Measurements from ENCODE around the gene DNM3. TPM values are rescaled to one million over a fixed set of nuclear protein-coding genes. Genes with fewer than 3 reads are reported as not detected.

The DNM3 gene
- total RNA-seq, 2 donors from 2014 or later: 1.7 to 2.3 TPM

DNA sequence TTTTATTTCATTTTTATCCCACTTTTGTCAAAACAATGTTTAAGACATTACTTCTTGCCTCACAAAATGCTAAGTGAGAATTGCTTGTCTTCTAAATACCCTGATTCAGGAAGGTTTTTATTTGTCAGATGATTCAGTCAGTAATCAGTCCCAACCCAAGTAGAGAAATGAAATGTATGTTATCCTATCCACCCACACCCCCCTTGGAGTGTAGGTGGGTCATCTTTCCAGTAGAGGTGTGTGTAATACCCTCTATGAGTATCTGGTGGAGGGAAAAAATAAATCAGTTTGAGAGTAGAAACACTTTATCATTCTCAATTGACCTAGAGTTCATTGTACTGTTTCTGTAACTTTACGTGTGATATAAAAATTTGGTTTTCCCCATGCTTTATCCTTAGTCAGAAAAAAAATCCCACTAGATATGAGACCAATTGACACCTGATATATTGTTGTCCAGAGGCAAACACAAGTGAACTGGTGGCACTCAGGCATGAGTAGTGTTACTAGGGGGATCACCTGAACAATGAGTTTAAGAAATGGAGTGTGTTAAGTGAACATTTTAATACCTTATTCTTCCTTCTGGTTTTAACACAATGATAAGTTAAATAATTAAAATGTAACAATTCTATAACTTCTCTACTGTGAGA, 425.4 kb downstream of the DNM3 start:
- ATAC-seq (no peak), DNase-seq (no peak)
- intact Hi-C loops (cut with DNase I, micrococcal nuclease): no loop called here

DNA sequence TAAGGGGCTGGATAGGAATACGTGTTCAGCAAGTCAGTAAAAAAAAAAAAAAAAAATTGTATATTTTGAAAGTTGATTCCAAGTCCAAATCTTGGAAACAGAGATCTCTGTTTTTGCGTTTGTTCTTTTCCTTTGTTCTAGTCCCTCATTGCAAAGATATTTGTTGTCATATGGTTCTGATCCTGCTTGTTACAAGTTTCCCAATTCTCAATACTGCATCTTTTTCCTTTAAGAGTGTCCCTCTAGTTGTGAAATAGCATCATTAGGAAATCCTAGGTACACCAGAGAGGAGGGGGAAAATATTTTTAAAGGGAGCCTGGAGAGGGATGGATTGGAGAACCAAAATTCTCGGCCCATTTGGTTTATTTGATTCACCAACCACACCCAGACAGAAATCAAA, 426.9 kb downstream of the DNM3 start:
- DNase-seq: no peak
- intact Hi-C loops (cut with DNase I, micrococcal nuclease): no loop called here
- ATAC-seq: no peak

DNA sequence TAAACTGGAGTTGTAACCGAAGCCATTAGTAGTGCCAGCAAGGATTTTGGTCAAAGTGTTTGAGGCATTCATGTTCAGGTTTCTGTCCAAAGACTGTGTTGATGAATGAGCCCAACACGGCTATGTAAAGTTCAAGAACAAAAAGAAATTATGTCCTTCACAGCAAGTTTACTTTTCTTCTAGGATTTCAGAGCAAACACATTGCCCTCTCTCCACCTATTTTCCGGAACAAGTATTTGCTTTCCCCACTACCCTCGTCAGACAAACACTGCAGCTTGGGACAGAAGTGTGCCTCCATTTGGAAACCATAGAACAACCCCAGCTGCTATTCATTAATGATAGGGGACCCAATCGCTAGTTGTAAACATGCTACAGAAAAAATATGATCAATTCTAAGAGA, 427.8 kb downstream of the DNM3 start:
- no peak for DNase-seq
- ATAC-seq: no peak
- intact Hi-C loops (cut with DNase I, micrococcal nuclease): no loop called here

DNA sequence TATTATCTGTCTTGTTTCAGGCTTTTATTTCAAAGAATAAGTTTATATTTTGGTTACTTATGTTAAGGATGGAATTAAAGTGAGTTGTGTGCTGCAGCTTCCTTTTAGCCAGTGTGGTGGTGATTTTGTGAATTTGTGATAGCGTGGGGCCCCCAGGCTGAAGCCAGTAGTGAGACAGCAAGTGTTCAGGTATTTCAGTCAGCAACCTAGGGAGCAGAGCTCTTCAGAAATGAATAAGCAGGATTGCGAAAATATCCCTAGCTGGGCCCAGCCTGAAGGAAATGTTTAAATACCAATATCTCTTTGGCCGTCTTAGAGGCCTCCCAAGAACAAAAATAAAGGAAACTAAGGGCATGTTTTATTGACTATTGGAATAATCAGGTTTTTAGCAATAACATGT, 428.3 kb downstream of the DNM3 start:
- DNase-seq (no peak), ATAC-seq (no peak)
- intact Hi-C loops (cut with DNase I, micrococcal nuclease): no loop called here

DNA sequence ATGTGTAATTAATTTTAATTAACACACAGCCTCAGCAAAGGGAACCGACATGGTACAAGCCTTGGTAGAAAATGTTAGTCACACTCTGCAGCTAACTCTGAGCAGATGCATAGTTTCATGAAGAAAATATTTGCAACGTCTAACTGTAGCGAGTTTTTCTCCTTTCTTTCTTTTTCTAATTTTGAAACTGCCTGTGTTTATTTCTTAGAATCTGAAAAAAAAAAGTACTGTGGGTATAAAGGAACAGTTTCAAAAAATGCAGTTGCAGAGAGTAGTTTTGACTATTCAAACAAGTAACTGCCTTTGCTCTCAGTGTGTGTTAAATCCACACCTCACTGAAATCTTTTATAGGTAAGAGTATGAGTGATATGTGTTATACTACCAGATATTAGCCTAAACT, 429.3 kb downstream of the DNM3 start:
- ATAC-seq: no peak
- no peak for DNase-seq
- intact Hi-C loops (cut with DNase I, micrococcal nuclease): no loop called here

DNA sequence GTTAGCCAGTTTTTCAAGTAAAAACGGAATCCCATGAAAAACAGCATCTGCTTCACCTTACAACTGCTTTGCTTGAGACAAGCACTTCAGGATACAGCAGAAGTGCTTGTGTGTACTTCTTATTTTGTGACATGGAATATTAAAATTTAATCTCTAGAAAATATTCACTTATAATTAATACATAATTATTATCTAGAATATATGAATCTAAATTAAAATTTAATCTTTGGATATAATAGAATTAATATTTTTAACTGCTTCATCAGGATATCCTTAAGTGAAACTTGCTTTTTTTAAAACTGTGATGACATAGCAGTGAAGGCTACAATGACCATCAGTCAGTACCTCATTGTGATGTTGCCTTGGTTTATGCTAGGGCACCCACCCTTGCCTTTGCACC, 430.8 kb downstream of the DNM3 start:
- intact Hi-C loops (cut with DNase I, micrococcal nuclease): no loop called here
- no peak for ATAC-seq
- DNase-seq: no peak

DNA sequence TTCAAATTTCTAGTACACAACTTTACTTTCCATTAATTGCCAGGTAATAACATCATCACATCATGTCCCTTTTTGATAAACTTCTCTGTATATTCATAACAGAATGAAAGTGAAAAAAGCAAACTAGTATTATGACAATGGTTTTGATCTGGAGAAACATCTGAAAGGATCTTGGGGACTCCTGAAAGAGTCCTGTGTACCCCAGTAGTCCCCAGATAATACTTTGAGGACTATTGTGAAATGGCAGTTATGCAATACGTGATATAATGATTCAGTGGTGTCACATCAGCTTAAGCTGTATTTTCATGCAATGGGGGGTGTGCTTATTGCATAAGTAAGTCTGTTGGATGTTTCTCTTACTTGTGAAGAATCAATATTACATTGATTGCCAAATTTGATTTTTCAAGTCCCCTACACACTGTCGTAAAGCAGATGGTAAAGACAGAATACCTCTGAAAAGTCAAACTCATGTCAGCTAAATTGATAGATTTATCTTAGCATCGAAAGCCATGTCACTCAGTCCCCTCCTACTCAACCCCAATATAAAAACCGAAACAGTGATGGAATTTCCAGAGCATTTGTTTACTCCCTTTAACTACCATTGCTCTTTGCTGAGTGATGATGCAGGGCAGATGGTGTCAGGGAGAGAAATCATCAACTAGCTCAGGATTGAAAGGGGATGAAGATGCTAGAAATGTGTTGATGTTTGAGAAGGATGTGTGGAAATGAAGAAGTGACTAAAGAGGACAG, 432.5 kb downstream of the DNM3 start:
- DNase-seq: no peak
- no peak for ATAC-seq

DNA sequence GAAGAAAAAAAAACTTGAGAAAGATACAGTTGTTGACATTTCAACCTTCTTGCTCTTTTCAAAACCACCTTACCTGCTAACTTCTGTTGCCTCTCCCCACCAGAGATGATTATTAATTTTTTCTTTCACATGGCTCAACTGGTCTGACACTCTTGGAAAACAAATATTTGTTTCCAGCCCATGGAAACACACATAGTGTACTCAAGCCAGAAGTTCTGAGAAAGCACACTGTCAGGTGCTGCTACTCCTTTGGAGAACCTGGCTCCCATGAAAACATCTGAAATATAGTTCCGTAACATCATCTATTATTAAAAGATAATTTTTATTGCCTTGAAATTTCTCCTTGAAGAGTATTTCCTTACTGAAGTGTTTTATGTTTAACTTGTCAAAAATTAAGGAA, 434.2 kb downstream of the DNM3 start:
- intact Hi-C loops (cut with DNase I, micrococcal nuclease): no loop called here
- ATAC-seq (no peak), DNase-seq (no peak)

More for the DNA sequence above, 432.5 kb downstream of the DNM3 start:
- intact Hi-C loops (cut with DNase I, micrococcal nuclease): no loop called here

DNA sequence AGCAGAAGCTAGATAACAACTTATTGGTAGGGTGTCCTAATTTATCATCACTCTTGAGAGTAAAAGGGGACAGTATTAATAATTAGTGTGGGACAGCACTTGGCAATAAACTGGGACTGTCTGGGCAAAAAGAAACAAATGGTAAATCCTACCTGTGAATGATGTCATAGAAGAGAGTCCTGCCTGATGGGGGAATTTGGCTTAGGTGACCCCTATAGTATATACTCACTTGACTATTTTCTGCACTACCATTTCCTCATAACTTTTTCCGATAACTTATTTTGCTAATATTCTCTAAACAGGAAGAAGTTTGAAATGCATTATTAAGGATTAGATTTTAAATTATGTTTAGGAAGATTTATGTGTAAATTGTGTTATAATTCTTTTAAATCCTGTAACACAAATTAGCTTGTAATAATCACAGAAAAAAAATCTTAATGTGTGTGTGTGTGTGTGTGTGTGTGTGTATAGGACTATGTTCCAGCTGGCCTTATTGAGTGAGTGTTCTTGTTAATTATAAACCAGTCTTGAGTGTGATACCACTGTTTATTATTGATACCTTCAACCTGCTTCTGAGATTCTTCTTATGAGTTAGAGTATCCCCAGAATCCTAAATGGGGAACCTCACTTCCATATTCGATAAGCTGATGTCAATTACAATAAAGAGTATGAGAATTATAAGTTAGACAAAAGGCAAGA, 435.0 kb downstream of the DNM3 start:
- intact Hi-C loops (cut with DNase I, micrococcal nuclease): no loop called here
- DNase-seq (no peak), ATAC-seq (no peak)

DNA sequence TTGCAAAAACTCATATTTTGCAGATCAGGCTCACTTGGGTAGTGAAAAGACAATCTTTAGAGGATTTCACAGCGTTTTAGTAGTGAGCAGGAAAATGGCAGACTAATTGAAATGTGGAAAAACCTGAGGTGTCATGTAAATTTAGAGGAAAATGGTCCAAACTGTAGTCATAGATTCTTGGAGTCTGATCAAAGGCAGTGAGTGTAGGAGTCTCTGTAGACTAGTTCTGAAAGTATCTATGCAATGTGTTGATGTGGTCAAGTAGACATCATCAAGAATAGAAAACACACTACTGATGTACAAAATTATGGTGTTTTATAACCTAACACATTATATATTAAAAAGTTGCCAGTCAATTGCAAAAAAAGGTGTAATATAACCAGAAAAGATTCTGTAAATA, 436.0 kb downstream of the DNM3 start:
- DNase-seq (no peak), ATAC-seq (no peak)
- intact Hi-C loops (cut with DNase I, micrococcal nuclease): no loop called here

DNA sequence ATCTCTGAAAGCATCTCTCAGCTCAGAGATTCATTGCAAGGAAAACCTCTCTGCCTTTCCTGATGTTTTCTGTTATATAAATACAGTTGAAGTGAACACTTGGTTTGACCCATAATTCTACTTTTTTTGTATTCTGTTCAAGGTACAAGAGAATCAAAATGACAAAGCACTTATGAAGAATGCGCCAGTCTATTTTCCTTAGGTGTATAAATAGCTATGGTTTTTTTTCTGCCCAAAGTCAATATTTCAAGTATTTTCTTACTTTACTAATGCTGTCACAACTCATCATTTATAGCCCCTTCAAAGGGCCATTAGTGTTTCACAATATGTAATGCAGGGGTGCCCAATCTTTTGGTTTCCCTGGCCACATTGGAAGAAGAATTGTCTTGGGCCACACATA, 436.7 kb downstream of the DNM3 start:
- DNase-seq (no peak), ATAC-seq (no peak)
- intact Hi-C loops (cut with DNase I, micrococcal nuclease): no loop called here

DNA sequence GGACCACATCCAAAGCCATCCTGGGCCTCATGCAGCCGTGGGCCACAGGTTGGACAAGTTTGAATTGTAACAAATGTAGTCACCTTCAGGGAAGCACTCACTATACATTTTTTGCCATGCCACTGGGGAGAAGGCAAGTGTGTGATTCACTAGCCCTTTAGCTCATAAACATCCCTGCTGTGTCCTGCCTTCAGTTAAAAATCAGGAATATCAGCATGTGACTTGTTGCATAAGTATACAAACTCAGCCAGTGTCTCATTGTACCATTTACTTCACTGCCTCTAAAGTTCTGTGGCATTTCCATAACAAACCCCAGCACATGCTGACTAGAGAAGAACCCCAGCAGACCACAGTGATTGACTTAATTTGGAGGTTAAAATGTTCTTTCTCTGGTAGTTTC, 437.2 kb downstream of the DNM3 start:
- ATAC-seq: no peak
- intact Hi-C loops (cut with DNase I, micrococcal nuclease): no loop called here
- no peak for DNase-seq

DNA sequence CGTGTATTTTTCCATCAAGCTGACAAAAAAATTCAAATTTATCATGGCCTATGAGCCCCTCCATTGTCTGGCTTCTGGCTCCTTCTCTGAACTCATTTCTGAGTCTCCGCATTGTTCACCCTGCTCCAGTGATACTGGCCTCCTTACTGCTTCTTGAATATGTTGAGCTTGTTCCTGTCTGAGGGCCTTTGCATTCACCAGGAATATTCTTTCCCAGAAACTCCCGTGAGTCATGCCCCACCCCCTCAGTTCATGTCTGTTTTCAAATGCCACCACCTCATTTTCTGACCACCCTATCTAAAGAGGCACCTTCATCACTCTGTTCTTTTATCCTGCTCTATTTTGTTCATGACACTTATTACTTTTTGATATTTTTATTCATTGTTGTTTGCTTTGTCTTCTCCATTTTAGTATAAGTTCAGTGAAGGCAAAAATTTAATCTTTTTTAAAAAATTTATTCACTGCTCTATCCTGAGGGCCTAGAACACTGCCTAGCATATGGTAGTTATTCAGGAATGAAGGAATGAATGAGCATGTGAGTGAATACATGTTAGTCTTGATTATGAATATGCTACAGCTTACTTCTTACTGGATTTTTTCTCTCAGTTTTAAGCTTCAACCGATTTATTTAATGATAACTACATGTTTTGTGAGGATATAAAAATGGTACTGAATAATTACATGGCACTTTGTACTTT, 438.8 kb downstream of the DNM3 start:
- ATAC-seq (no peak), DNase-seq (no peak)
- intact Hi-C loops (cut with DNase I, micrococcal nuclease): no loop called here

DNA sequence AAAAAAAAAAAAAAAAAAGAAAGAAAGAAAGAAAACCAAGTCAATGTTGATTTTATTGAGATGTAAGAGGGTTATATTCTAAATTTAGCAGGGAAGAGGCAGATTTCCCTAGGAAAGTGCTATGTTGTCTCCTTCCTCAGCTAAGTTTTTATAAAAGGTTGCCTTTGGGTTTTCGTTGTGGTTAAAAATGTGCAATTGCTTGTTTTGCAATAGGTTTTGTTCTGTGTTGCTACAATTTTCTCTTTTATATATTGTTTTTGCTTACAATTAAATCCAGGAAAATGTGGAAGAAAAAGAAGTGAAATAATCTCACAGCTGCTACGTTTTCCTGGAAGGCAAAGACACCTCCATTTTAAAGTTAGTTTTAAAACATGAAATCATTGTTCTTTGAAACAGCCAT, 442.5 kb downstream of the DNM3 start:
- intact Hi-C loops (cut with DNase I, micrococcal nuclease): no loop called here
- ATAC-seq (no peak), DNase-seq (no peak)

DNA sequence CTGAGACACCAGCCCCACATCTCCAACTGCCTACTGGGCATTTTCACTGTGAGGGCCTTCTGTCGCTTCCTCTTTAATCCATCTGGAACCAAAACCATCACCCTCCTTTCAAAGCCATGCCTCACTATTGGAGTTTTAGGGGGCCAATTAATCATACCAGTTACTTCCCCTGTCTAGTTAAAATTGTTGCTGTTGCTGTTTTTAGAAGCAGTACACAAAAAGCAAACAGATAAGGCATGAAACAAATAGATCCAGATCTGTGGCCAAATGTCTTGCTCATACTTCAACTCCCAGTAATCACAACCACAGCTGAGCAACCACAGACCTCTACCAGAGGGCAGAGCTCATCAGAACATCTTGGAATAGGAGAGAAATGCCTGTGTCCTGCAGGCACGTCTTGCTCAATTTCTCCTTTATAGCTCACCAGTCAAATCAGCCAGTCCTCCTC, 445.4 kb downstream of the DNM3 start:
- ATAC-seq (no peak), DNase-seq (no peak)
- intact Hi-C loops (cut with DNase I, micrococcal nuclease): no loop called here

DNA sequence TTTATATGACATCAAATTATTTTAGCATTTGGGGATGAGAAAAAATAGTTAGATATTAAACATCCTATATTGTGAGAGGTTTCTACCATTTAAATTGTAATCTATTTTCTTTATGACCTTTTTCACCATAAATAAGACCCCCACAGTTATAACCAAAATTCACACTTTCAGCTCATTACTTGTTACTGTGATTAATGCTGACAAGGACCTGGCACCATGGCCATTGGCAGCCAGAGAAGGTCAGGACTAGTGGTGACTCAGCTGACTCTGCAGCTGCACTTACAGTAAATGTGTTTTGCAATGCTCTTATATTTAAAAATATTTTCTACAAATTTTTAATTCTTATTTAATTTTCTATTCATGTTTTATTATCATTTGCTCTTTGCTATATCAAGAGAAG, 445.9 kb downstream of the DNM3 start:
- intact Hi-C loops (cut with DNase I, micrococcal nuclease): no loop called here
- ATAC-seq: no peak
- DNase-seq: peak in 1 of 2 donors; percentile 37

DNA sequence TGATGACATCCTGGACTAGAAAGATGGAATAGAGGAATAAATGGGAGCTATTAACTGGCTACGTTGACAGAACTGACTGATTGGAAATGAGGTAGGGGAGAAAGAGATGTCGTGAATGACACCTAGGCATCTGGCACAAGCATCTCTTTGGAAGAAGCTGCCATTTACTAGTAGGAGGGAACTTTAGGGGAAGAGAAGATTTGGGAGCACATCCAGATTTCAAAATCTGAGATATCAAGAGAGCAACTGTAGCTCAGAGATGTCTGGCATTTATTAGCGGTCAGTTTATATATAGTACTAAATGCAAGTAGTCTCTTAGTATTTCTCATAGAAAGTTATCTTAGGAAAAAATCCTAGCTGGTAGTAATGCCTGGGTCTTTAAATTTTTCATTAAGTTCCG, 447.3 kb downstream of the DNM3 start:
- intact Hi-C loops (cut with DNase I, micrococcal nuclease): no loop called here
- ATAC-seq: no peak
- no peak for DNase-seq

DNA sequence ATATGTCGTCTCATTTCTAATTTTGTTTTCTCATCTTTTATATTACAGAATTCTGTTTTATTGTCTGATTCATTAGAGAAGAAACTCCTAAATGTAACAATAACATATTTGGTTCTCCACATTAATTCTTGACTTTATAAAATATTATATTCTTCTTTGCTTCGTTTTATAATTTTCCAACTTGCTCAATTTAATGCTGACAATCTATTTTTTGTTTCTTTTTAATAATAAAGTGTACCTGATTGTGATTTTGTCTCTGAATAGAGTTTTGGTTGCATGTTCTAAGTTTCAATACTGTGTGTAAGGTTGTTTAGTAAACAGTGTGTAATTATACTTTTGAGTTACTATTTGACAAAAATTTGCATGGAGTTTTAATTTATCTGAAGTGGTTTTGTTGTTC, 448.1 kb downstream of the DNM3 start:
- intact Hi-C loops (cut with DNase I, micrococcal nuclease): no loop called here
- ATAC-seq (no peak), DNase-seq (no peak)

DNA sequence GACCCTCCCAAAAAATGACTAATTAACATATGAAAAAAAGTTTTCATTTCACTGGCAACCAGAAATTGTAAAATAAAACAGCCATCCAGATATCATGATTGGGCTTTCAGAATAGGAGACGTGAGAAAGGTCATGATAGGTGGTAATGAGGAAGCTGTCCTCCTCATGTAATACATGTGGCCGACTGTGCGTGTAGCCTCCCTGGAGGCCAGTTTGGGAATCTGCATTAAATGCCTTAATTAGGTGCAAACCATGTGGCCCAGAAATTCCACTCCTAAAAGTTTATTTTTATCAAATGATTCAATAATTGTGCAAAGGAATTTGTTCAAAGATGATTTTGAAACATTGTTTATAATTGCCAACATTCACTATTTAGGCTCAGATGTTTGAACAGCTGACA, 451.5 kb downstream of the DNM3 start:
- no peak for ATAC-seq
- DNase-seq: no peak
- intact Hi-C loops (cut with DNase I, micrococcal nuclease): no loop called here

DNA sequence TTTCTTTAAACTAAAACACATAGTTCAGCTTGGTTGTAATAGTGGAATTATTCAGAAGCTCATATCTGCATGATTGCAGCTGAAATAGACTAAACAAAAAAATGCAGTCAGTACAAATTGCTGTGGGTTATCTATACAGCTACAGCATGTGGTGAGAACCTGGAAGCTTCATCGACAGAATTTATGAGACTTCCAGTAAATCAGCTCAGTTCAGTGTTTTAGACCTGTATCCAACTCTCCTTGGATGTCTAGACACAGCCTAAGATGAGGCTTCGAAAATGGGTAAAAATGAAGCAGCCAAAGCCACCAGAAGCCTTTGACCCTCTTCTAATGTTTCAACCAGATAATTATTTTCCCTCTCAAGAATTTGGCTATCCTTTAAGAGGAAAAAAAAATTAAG, 452.1 kb downstream of the DNM3 start:
- ATAC-seq: no peak
- DNase-seq: no peak
- intact Hi-C loops (cut with DNase I, micrococcal nuclease): no loop called here

All from left colon (tissue), 2 donors.